HT-29 (cell line): ENCODE results near the gene KRT86. TPM values are rescaled to one million over a fixed set of nuclear protein-coding genes. Genes with fewer than 3 reads are reported as not detected.

ENCODE experiments used
- DNase-seq: peaks from one replicate; pipeline ENCODE4 v3.0.0-alpha.2; 2015; ENCODE audit warnings: low spot score
- total RNA-seq: library from RNA; depleted of rRNA; stranded (reverse); fragments of >200 nt; shearing (Covaris generic); gene quantifications from 2 replicates; pipeline ENCODE4 v1.2.3, GENCODE V29; 2014; rRNA removed

KRT86 gene
- total RNA-seq, 1 experiment from 2014 or later: 0.81 TPM

DNA sequence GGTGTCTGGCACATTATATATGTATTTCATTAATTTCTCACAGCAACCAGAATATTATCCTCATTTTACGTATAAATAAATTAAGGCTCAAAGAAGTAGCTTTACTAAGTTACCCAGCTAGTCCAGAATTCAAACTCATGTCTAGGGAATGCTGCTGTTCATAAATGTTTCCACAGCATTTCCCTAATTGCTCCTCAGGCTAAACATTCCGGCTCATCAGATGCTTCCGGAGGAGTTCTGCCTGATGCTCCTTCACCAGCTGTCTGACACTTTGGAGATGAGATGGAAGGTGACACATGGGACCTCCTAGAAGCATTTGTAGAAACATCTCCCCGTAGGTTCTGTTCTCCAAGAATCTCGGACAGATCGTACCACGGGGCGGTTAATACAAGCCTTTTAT lies 80.7 kb downstream of the KRT86 start:
- no peak for DNase-seq

DNA sequence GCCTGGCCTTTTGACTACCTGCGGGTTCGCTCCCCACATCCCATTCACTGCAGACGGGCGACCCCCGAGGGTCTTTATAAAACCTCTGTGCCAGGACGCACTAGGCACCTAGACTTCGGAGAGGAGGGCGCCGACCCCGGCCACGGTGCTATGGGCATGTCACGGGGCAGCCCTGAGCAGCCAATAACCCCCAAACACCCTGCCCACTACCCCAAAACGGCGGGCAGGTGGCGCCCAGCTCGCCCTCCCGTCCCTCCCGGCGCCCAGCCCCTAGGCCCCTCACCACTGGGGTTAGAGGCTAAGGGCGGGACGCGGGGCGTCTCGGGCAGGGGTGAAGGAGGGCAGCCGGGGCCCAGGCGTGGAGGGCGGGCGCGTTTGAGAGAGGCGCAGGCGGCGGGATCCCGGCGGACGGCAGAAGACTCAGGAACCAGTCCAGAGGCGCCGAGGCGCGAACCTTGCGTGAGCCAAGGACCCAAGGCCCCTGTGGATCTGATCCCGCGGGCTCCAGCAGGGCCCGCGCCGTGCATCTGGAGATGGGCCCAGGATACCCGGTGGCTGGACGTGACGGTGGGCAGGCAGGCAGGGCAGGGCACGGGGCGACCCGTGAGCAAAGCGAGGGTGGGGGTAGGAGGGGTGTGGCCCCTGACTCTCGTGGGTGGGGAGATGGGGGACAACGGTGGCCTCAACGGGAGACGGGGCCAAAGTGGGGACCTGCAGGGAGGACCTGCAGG lies 81.8 kb downstream of the KRT86 start:
- no peak for DNase-seq

DNA sequence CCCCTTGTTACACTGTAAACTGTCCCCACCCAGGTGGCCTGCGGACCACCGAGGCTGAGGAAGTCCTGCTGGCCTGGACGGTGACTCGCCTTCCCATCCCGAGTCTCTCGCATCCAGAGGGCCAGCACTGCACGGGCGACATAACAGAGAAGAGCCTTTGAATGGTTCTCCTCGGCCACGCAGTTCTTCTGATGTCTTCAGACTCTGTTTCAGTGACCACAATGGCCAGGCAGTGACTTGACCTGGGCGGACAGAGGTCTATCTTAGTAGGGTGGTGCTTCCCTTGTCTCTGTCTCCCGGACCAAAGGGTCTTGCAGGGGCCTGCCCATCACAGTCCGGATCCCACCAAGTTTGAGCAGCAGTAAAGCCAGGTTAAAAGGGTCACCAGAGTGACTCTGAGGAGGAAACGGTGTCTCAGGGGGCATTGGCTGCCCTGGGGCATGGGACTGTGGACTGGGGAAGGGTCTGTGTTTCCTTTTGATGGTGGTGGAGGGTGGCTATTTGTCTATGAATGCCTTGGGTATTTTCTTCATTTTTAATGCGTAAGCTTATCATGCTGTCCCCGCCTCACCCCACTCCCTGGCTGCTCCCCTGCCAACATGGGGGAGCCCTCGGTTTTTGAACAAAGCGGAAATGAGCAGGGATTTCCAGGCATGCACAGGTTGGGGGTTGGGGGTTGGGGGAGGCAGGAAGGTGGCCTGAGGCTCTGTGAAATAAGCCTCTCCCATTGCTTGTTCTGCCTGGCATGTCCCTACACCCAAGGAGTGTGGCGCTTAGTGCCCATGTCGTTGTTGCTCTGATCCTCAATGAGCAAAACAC lies 82.5 kb downstream of the KRT86 start:
- no peak for DNase-seq

Other genes with a start within 250 kb of the KRT86 start
- gene NR4A1, start 223.2 kb upstream of the KRT86 start, total RNA-seq: 49.6 and 61.2 TPM in 2 replicates
- 105 and 114 TPM in 2 replicates for gene ATG101, start 204.7 kb upstream of the KRT86 start, total RNA-seq
- gene SMIM41, start 194.9 kb upstream of the KRT86 start, total RNA-seq: not detected in 2 replicates
- 24.7 and 27.0 TPM in 2 replicates for gene KRT80, start 82.6 kb upstream of the KRT86 start, total RNA-seq
- gene KRT7, start 41.4 kb upstream of the KRT86 start, total RNA-seq: 3.8 and 11.9 TPM in 2 replicates
- gene KRT81, start 16.9 kb downstream of the KRT86 start, total RNA-seq: 0.21 TPM in 1 of 2 replicates, not detected in the other
- 0.10 and 0.94 TPM in 2 replicates for gene KRT83, start 46.8 kb downstream of the KRT86 start, total RNA-seq
- not detected in 2 replicates for gene KRT85, start 92.8 kb downstream of the KRT86 start, total RNA-seq
- gene KRT84, start 111.0 kb downstream of the KRT86 start, total RNA-seq: not detected in 2 replicates
- not detected in 2 replicates for gene KRT82, start 131.7 kb downstream of the KRT86 start, total RNA-seq
- 0.08 TPM in 2 replicates for gene KRT75, start 159.7 kb downstream of the KRT86 start, total RNA-seq
- 0.23 TPM in 1 of 2 replicates, not detected in the other for gene KRT6B, start 177.5 kb downstream of the KRT86 start, total RNA-seq
- gene KRT6C, start 199.2 kb downstream of the KRT86 start, total RNA-seq: not detected in 2 replicates
- not detected in 2 replicates for gene KRT6A, start 218.6 kb downstream of the KRT86 start, total RNA-seq
- not detected in 2 replicates for gene KRT5, start 245.7 kb downstream of the KRT86 start, total RNA-seq